ENCODE data around the gene IL36A. TPM values are rescaled to one million over a fixed set of nuclear protein-coding genes. Genes with fewer than 3 reads are reported as not detected.

Gene IL36A
- total and polyA plus RNA-seq, 9 of the 15 experiments (the other 6 are each of a cell fraction or from before 2014, with no cell fraction given): not detected

- no TSS peak for BruUV-seq (replicated peaks)
- H3K79me2 ChIP-seq (ENCODE audit: control insufficient read depth, insufficient read depth, low read length): no peaks in the 10 kb centered on the region
- no peaks in the 10 kb centered on the region for H3K9me1 ChIP-seq (ENCODE audit: control insufficient read depth, insufficient read depth, low read length)
- no peak overlapping the region for H3K9ac ChIP-seq (ENCODE audit: insufficient read depth in 1 of 2, low read depth in 2 of 2, low read length in 2 of 2)
- intact Hi-C loops (cut with micrococcal nuclease): no loop called here
- TF ChIP-seq ZNF12 (CRISPR knock-in tag; IDR thresholded peaks at IDR 0.05) (no peak), MAFF (IDR thresholded peaks at IDR 0.05; ENCODE audit: low read length) (0 out of 2 replicates have a peak, but pooled peaks have one; percentile 2), PKNOX1 (IDR thresholded peaks at IDR 0.05) (peak; percentile 18; the same call in 1 of the 2 replicates), ZNF316 (IDR thresholded peaks at IDR 0.05) (peak; percentile 69), PBX2 (CRISPR knock-in tag; IDR thresholded peaks at IDR 0.05; ENCODE audit: low read depth) (no peak), PBX2 (tag; conservative IDR thresholded peaks at IDR 0.05; ENCODE audit: low read depth) (0 out of 2 replicates have a peak, but pooled peaks have one; percentile 22), NFYB (IDR thresholded peaks at IDR 0.05; ENCODE audit: extremely low read depth, insufficient read length) (no peak), C11orf30 (IDR thresholded peaks at IDR 0.05; ENCODE audit: low read depth) (peak; percentile 43; the same call in 1 of the 2 replicates), MEIS2 (IDR thresholded peaks at IDR 0.05; ENCODE audit: partially characterized antibody) (peak; percentile 34)
- no peaks in the 10 kb centered on the region for H3K27me3 ChIP-seq (ENCODE audit: control insufficient read depth in 2 of 2, insufficient read depth in 2 of 2, low read length in 2 of 2)
- DNase-seq (ENCODE audit: extremely low read depth in 1 of 4, low spot score in 3 of 4) (no peak), ATAC-seq (no peak), FAIRE-seq (no peak)
- H3K4me1 ChIP-seq (replicated peaks in 1 of 2; ENCODE audit: control insufficient read depth in 2 of 2, insufficient read depth in 2 of 2, low read length in 2 of 2): peaks cover 0 to 9% of the 10 kb centered on the region in 2 experiments; a peak in 2 of 5 replicates
- in situ Hi-C loops (cut with MboI): no loop called here
- no peak overlapping the region for H3K27ac ChIP-seq (ENCODE audit: extremely low read depth, low read depth, low read length)
- no peaks in the 10 kb centered on the region for H4K20me1 ChIP-seq (replicated peaks; ENCODE audit: control insufficient read depth, insufficient read depth, low read length)
- ChIA-PET CTCF (ENCODE audit: low intra/inter-chr PET ratio) (no interaction called here), POLR2A (no interaction called here)
- H3K9me3 ChIP-seq (replicated peaks; ENCODE audit: control insufficient read depth, insufficient read depth, low read depth, low read length): peaks cover 3% of the 10 kb centered on the region; the same call in 1 of the 2 replicates
- no peaks in the 10 kb centered on the region for H3K36me3 ChIP-seq (ENCODE audit: control insufficient read depth, insufficient read depth, low read length)
- 44% methylated on average over 1 of the region's 1 CpG for WGBS (ENCODE audit: insufficient coverage, low coverage, missing lambda C conversion rate)
- H3K4me3 ChIP-seq: no peak overlapping the region
- no peak overlapping the region for H3K4me2 ChIP-seq (ENCODE audit: insufficient read depth, low read length)
- peak overlapping the region; percentile 61; the same call in 1 of the 2 replicates for H2AFZ ChIP-seq (ENCODE audit: low read depth, low read length)
Observed at GRCh38 chr2:113007250-113007649, 2.0 kb downstream of the IL36A start.
